Stimulated activated CD4-positive, alpha-beta T cell treated with anti-CD3 and anti-CD28 coated beads, Interleukin-2, amount 100 ng/mL, for 4 hours (primary cell): ENCODE results near the gene ASMTL.
"Not testable (repeated sequence)": the region's sequence is repeated elsewhere in the genome, so short reads cannot be mapped to it uniquely, and the experiment has no call there.

Experiments used
- DNase-seq: peaks from one replicate; pipeline ENCODE4 v3.0.0-alpha.2; 2020; ENCODE audit warnings: low read depth

ASMTL gene

DNA sequence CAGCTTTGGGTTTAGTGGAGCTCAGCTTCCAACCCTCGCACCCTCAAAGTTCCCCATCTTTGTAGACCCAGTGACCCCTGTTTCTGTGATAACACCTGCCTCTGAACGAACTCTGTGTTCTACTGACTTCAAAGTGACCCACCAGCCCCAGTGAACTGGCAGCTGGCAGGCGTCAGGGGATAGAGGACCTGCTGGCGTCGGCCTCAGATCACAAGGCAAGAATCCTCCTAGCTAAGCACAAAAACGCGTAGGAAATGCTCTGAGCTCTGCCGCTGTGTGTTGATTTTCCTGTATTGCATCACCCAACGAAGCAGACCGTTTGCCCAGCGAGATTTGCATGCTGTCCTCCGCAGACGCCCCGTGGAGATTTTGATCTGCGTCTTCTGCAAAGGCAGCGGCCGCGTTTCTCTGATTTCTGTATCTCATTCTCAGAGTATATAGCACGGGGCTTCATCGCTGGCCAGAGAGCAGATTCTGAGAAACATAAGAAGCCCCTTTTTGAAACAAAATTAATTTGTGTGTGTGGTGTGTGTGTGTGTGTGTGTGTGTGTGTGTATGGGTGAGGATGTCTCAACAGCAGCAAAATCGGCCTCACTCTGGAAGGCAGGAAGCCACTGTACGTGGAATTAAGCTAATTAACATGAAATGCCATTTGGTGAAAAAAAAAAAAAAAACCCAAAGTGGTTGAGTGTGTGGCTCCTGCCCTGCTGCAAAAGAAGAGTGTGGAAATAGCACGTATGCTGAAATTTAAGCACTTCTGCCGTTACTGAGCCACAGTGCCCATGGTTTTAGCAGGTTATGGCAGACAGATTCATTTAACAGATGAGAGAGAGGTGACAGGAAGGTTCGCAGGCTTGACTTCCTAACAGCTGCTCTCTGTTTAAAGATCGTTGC, 29.2 kb upstream of the ASMTL start:
- peak; percentile 62 for DNase-seq

DNA sequence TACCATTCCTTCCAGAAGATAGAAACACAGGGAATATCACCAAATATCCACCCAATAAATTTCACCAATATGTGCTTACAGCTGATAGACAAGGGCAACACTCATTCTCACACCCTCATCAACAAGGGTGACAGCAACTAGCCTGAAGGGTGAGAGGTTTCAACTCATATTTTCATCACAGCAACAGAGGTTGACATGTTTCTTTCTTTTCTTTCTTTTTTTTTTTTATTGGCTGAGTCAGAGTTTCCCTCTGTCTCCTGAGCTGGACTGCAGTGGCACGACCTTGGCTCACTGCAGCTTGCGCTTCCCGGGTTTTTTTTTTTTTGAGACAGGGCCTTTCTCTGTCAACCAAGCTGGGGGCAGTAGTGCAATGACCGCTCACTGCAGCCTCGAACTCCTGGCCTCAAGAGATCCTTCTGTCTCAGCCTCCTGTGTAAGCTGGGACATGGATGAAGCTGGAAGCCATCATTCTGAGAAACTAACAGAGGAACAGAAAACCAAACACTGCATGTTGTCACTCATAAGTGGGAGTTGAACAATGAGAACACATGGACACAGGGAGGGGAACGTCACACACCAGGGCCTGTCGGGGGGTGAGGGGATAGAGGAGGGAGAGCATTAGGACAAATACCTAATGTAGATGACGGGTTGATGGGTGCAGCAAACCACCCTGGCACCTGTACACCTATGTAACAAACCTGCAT, 27.5 kb upstream of the ASMTL start:
- DNase-seq: no peak

DNA sequence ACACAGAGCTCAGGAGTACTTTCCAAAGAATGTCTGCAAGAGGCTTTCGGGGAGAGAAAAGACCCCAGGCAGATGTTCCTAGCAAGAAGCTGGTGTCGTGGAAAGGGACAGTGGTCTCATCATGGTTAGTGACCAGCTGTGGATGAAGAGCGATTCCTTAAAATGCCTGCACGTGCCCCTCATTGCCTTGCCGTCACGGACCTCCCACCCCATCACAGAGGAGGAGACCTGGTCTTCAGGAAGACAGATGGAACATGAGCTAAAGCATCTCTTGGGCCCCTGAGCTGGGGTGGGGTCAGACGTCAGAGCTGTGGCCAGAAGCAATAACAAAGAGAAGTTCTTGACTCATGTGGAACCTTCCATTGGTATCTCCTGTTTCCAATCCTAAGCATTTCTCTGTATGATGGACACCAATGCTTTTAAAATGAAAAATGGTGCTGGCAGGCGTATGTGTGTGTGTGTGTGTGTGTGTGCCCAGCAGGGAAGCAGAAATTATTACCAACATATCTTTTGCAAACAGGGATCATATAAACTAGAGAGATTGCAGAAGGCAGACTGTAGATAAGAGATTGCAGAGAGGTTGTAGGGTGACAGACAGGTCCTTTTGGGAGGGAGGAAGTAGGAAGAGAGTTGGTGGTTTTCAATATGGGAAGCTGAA, 25.2 kb upstream of the ASMTL start:
- DNase-seq: no peak

DNA sequence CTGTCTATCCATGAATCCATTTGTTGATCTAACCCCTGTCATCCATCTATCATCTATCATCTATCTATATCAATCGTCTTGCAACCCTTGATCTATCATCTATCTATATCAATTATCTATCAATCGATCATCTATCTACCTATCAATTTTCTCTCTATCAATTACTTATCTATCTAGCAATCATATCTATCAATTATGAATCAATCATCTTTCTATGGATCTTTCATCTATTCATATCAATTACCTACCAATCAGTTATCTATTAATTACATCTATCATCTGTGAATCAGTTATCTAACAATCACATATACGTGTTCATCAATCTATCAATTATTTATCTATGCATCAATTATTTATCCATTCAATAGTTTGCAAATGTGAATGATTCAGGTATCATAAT, 24.5 kb upstream of the ASMTL start:
- no peak for DNase-seq

DNA sequence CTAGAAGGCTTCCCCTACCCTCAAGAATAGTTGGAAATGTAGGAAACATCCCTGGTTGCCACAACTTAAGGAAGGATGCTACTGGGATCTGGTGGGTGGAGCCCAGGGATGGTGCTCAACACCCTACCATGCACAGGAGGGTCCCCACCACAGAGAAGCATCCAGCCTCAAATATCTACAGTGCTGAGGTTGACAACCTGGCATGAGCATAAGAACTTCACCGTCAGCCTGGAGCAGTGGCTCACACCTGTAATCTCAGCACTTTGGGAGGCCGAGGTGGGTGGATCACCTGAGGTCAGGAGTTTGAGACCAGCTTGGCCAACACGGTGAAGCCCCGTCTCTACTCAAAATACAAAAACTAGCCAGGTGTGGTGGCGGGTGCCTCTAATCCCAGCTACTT, 24.0 kb upstream of the ASMTL start:
- DNase-seq: no peak

DNA sequence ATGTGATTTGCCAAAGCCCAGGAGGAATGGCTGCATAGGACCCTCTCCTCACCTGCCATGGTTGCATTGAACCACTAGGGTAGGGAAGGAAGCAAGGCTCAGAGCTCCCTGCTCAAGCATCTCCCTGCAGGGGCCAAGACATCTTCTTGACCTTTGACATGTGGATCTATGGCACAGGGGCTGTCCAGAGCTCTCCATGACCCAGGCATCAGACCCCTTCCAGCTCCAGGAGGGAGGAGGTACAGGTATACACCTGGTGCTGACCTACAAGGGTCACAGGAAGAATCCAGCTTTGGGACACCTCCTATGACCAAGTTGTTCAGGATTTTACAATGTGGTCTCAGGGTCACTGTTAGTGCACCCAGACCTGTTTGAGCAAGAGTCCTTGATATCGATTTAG, 23.2 kb upstream of the ASMTL start:
- no peak for DNase-seq

DNA sequence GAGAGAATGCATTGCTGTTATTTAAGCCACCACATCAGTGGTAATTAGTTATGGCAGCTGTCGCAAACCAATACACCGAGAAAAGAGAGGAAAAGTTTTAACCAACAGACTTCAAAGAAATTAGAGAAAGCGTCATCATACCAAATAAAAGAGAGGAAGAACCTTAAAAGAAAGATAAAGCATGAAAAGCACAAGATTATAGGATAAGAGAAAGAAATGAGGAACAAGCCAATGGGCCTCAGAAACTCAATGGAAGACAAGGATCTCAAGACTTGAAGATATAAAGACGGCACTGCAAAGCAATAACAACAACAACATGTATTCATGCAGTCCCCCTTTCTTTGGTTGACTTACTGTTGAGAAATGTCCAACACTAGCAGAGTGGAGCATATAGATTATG, 22.8 kb upstream of the ASMTL start:
- DNase-seq: no peak

DNA sequence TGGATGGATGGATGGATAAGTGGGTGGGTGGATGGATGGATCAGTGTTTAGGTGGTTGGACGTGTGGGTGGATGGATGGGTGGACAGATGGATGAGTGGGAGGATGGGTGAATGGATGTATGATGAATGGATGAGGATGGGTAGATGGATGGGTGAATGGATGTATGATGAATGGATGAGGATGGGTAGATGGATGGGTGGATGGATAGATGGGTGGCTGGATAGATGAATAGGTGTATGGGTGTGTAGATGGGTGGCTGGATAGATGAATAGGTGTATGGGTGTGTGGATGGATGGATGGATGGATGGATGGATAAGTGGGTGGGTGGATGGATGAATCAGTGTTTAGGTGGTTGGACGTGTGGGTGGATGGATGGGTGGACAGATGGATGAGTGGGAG, 21.9 kb upstream of the ASMTL start:
- not testable (repeated sequence) for DNase-seq

DNA sequence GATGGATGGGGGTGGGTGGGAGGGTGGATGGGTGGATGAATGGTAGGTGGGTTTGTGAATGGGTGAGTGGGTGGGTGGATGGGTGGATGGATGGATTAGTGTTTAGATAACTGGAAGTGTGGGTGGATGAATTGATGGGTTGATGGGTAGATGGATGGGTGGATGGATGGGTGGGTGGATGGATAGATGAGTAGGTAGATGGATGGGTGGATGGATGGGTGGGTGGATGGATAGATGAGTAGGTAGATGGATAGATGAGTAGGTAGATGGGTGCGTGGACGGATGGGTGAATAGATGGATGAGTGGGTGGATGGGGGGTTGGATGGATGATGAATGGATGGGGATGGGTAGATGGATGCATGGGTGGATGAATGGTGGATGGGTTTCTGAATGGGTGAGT, 20.3 kb upstream of the ASMTL start:
- no peak for DNase-seq

DNA sequence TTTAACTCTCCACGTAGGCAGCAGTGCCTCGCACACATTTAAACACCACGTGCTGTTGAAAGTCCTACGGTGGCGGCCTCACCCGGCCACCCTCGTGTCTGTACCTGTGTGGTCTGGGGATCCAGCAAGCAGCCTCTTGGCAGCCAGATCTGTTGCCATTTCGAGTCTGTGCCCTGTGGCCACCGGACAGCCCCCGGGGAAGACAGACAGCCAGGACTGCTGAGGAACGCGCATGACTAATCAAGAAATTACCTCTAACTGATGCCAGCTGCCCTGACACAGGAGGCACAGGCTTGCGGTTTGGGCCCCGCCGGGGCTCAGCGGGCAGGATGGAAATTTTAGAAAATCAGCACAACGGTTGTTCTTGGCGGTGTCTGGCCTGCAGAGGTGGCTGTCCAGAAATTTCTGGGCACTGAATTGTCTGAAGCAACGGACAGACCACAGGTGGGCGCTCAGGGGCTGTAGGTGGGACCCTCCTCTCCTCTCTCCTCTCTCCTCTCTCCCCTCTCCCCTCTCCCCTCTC, 15.6 kb upstream of the ASMTL start:
- peak; percentile 67 for DNase-seq

DNA sequence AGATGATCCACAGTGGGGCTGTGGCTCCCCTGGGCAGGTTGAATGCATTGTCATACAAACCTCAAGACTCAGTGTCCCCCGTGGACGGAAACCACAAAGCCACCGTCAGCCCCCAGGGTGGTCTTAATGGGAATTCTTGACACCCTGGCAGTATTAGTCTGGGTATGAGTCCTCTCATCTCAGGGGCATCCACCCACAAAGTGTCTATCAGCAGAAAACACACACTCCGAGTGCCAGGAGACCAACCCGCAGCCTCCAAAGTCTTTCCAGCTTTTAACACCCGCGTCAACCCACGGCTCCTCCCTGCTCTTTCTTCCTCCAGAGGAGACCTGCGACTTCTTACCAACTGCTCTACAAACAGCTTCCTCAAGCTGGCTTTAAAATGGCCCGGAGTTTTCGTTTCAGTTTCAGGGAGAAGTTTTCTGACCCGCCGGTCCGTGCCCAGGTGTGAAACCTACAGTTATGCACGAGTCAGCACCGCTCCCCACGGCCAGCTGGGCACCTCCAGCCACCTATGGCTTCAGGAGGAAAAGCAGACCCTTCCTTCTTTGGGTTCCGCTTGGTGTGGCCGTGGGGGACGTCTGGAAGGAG, 14.4 kb upstream of the ASMTL start:
- DNase-seq: no peak

DNA sequence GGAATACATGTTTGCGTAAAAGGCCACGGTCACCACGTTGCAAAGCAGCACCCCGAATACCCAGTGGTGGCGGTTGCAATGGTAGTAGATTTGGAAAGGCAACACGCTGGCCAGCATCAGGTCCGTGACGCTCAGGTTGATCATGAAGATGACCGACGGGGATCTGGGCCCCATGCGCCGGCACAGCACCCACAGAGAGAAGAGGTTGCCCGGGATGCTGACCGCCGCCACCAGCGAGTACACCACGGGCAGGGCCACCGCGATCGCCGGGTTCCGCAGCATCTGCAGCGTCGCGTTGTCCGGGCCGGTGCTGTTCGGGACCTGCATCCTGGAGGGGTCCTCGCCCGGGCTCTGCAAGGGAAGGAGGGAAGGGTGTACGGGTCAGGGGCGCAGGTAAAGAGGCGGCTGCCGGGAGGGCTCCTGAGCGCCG, 13.5 kb upstream of the ASMTL start:
- no peak for DNase-seq

DNA sequence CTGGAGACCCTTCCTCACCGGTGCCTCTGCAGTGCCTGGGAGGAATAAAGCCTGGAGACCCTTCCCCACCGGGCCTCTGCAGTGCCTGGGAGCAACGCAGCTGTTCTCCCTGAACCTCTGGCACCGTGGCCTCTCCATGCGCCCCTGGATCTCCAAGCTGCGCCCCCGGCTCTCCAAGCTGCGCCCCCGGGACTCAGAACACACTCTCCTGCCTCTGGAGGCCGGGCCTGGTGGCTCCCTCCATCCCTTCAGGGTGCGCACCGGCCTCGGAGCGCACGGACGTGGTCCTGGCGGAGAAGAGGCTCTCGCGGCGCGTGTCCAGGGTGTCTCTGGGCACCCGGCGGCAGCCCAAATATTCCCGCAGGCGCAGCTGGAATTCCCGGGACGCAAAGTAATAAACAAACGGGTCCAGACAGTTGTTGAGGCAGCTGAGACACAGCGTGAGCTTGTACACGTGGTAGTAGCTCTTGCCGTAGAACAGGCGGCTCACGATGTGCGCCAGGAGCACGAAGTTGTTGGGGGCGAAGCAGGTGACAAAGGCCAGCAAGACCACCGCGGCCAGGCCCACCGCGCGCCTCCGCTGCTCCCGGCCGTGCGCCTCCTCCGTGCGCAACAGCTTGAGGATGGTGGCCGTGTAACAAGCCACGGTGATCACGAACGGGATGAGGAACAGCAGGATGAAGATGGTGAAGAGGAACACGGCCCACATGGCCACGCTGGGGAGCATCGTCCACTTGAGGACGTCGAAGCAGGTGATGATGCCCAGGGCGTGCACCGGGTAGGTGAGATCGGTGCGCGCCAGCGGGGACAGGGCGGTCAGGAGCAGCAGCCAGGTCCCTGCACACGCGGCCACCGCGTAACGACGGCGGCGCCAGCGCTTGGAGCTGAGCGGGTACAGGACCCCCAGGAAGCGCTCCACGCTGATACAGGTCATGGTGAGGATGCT, 12.8 kb upstream of the ASMTL start:
- no peak for DNase-seq

DNA sequence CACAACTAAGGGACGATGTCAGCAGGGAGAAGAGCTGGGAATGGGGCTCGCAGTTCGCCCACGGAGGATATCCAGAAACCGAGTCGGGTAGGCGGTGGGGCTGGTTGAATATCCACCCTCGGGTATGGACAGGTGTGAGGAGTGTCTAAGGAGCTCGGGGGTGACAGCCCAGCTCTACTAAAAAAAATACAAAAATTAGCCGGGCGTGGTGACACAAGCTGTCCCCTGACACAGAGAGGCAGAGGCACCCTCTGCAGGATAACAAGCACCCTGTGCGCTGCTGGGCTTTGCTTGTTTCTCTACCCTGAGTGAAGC, 12.2 kb upstream of the ASMTL start:
- DNase-seq: no peak

DNA sequence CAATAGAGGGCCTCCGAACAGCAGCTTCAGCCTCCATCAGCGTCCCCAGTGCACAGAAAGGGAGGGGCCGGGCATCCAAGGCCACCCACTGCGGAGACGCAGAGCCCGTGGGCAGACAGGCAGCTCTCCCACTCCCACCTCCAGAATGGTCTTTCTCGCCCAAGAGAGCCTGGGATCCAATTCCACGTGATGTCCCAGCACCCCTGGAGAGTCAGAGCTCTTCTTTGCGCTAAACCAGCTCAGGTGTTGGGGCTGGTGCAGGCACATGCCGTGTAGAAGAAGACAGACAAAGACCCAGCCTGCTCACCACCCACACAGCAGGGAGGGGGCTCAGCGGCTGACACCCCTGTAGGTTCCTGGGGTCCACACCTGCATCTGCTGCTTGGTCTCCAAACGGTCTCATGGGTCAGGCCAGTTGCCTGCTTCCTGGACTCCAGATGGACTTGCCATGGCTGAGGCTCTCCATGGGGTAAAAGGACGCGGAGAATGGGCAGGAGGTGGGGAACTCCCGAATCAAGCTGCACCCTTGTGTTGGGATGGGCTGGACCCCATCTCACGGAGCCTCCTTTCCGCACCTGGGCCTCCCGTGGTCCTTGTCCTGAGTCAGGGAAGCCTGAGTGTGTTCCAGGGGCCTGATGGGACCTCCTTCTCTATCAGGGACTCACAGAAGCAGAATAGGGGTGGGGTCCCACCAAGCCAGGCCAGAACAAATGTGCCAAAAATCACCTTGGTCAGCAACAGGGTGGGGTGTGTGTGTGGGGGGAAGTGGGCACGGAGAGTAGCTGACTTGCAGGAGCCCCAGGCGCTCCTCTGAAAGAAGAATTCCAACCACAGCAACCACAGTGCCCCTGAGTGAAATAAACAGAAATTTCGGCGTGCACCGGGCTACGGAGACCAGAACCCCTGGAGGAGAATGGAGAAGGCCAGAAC, 11.6 kb upstream of the ASMTL start:
- DNase-seq: no peak

DNA sequence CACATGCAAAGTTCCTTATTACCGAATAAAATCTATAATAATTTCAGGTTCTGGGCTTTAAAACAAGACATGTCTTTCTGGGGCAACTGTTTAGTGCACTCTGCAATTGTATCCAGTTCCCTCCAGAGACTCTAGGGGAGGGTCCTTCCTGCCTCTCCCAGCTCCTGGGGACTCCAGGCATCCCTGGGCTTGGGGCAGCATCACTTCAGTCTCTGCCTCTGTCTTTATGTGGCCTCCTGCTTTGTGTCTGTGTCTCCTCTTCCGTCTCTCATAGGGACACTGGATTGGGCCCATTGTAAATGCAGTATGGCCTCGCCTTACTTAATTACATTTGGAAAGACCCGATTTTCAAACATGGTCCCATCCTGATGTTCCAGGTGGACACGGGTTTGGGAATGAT, 10.9 kb upstream of the ASMTL start:
- no peak for DNase-seq

DNA sequence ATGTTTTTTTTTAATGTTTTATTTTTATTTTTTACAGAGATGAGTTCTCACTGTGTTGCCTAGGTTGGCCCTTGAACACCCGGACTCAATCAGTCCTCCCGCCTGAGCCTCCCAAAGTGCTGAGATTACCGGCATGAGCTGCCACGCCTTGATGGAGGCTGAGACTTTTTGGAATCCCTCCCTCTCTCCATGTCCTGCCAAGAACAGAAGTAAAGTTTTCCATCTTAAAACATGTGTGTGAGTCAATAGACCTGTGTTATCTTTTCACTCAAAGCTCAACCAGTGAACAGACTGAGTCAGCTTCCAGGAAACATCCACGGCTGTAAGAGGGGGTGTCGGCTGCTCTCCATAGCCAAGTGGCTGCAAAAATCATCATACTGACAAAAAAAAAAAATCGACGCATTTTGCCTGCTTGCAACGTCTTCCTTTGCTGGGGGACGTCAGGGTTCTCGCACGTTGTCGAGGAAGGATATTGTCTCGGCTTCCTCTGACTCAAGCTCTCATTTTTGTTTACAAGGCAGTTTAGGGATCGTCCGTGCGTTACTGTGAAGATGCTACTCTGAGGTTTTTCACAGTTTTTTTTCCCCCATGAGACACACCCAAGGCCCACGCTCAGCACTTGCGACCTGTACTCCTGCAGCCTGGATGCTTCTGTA, 10.0 kb upstream of the ASMTL start:
- DNase-seq: peak; percentile 71

DNA sequence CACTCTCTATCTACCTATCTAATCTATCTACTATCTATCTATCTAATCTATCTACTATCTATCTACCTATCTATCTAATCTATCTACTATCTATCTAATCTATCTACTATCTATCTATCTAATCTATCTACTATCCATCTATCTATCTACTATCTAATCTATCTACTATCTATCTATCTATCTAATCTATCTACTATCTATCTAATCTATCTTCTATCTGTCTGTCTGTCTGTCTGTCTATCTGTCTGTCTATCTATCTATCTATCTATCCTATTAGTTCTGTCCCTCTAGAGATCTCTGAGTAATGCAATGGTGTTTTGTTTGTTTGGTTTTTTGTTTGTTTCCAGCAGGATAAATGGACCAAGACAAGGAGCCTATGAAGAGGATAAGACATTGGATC, 9.4 kb upstream of the ASMTL start:
- no peak for DNase-seq

DNA sequence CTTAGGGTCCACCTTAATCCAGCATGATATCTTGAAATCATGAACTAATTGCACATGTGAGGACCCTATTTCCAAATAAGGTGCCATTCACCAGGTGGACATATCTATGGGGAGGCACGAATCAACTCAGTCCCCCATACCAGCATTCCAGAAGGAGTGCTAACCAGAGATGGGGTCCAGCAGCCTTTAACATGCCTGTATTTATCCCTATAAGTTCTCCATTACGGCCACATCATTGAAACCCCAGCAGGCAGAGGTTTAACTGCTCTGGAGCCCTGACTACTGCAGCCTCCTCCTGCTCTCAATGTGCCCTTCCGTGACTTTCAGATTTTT, 3.2 kb upstream of the ASMTL start:
- DNase-seq: no peak
